ENCODE data around the gene PLEK.
"Not testable (repeated sequence)": the region's sequence is repeated elsewhere in the genome, so short reads cannot be mapped to it uniquely, and the experiment has no call there.

PLEK gene

GRCh38 chr2:68356599-68357239 is 8.4 kb upstream of the PLEK start:
- no peak for DNase-seq

- peak; percentile 36 for DNase-seq
These were observed 7.3 kb upstream of the PLEK start for GRCh38 chr2:68357605-68358337.

- no peak for DNase-seq
These were observed 5.2 kb upstream of the PLEK start for GRCh38 chr2:68359889-68360288.

- peak; percentile 36 for DNase-seq
These were observed 3.0 kb upstream of the PLEK start for GRCh38 chr2:68362069-68362468.

- DNase-seq: no peak
These were observed 2.3 kb upstream of the PLEK start for GRCh38 chr2:68362749-68363148.

- no peak for DNase-seq
These were observed 1.4 kb upstream of the PLEK start for GRCh38 chr2:68363721-68364120.

GRCh38 chr2:68366083-68366560 is 1.0 kb downstream of the PLEK start:
- no peak for DNase-seq

- DNase-seq: no peak
These were observed 3.0 kb downstream of the PLEK start for GRCh38 chr2:68367953-68368653.

- DNase-seq: peak; percentile 37
These were observed 3.7 kb downstream of the PLEK start for GRCh38 chr2:68368654-68369336.

- no peak for DNase-seq
These were observed 4.3 kb downstream of the PLEK start for GRCh38 chr2:68369337-68369734.

- DNase-seq: no peak
These were observed 6.1 kb downstream of the PLEK start for GRCh38 chr2:68371138-68371537.

GRCh38 chr2:68371581-68371980 is 6.5 kb downstream of the PLEK start:
- no peak for DNase-seq

- no peak for DNase-seq
These were observed 7.4 kb downstream of the PLEK start for GRCh38 chr2:68372485-68372884.

GRCh38 chr2:68374184-68374583 is 9.1 kb downstream of the PLEK start:
- no peak for DNase-seq

- no peak for DNase-seq
These were observed 10.5 kb downstream of the PLEK start for GRCh38 chr2:68375582-68375981.

GRCh38 chr2:68377137-68377780 is 12.2 kb downstream of the PLEK start:
- DNase-seq: no peak

- DNase-seq: not testable (repeated sequence)
These were observed 13.7 kb downstream of the PLEK start for GRCh38 chr2:68378779-68379178.

GRCh38 chr2:68379184-68379708 is 14.2 kb downstream of the PLEK start:
- no peak for DNase-seq

- DNase-seq: no peak
These were observed 18.7 kb downstream of the PLEK start for GRCh38 chr2:68383778-68384177.

- no peak for DNase-seq
These were observed 19.5 kb downstream of the PLEK start for GRCh38 chr2:68384485-68385107.

- no peak for DNase-seq
These were observed 20.3 kb downstream of the PLEK start for GRCh38 chr2:68385220-68385906.

All from fibroblast of skin of back (primary cell).